PC-9 (cell line): ENCODE results near the gene ZCCHC7. TPM values are rescaled to one million over a fixed set of nuclear protein-coding genes. Genes with fewer than 3 reads are reported as not detected.

ENCODE experiments used
- BruUV-seq: library from RNA; stranded (reverse); fragments of 400-500 nt; replicated peaks from 2 replicates; lab custom pipeline; 2021; lab: Mats Ljungman, UMichigan
- CTCF ChIA-PET: fragments of 300-600 bp; sonication (Branson Sonifier 250); formaldehyde crosslinking; loops from one replicate; lab custom pipeline; 2022; ENCODE audit warnings: antibody characterized with exemption; lab: Charles Lee
- POLR2A ChIA-PET: fragments of 300-600 bp; sonication (Branson Sonifier 250); formaldehyde crosslinking; loops from one replicate; lab custom pipeline; 2022; ENCODE audit warnings: antibody characterized with exemption; ENCODE audit not compliant: unreplicated experiment; lab: Charles Lee
- DNase-seq, 2 experiments: peaks; one replicate each; pipeline versions ENCODE4 v3.0.0 to v3.0.0-alpha.2; 2015 to 2022; ENCODE audit warnings: mixed read lengths in 1 of 2
- H2AFZ ChIP-seq: fragments of 200-600 bp; sonication (generic); 2 replicates; pipeline ENCODE4 v1.8.1; 2017; ENCODE audit warnings: antibody characterized with exemption
- H3F3A ChIP-seq: fragments of 200-600 bp; sonication (generic); 2 replicates; pipeline ENCODE4 v1.8.1; 2017; ENCODE audit warnings: antibody characterized with exemption, mild to moderate bottlenecking, low read depth; ENCODE audit not compliant: insufficient read depth
- H3K27ac ChIP-seq: fragments of 200-600 bp; sonication (generic); 2 replicates; pipeline ENCODE4 v1.6.1; 2016; ENCODE audit warnings: mixed run types
- H3K27me3 ChIP-seq: fragments of 200-600 bp; sonication (generic); 2 replicates; pipeline ENCODE4 v1.6.1; 2016; ENCODE audit warnings: low read depth, mixed run types; ENCODE audit not compliant: insufficient read depth
- H3K36me3 ChIP-seq: fragments of 200-600 bp; sonication (generic); 2 replicates; pipeline ENCODE4 v1.6.1; 2016; ENCODE audit warnings: low read depth, mixed run types
- H3K4me1 ChIP-seq: fragments of 200-600 bp; sonication (generic); replicated peaks from 2 replicates; pipeline ENCODE4 v1.6.1; 2016; ENCODE audit warnings: mixed run types; ENCODE audit not compliant: insufficient read depth
- H3K4me2 ChIP-seq: fragments of 200-600 bp; sonication (generic); 2 replicates; pipeline ENCODE4 v1.6.1; 2017; ENCODE audit warnings: mixed run types
- H3K4me3 ChIP-seq: fragments of 200-600 bp; sonication (generic); 2 replicates; pipeline ENCODE4 v1.6.1; 2016; ENCODE audit warnings: mixed run types
- H3K79me2 ChIP-seq: fragments of 200-600 bp; sonication (generic); 2 replicates; pipeline ENCODE4 v1.6.1; 2017; ENCODE audit warnings: low read depth, mixed run types
- H3K9me2 ChIP-seq: fragments of 200-600 bp; sonication (generic); 2 replicates; pipeline ENCODE4 v1.8.1; 2017; ENCODE audit warnings: mild to moderate bottlenecking; ENCODE audit not compliant: insufficient read depth
- H3K9me3 ChIP-seq: fragments of 200-600 bp; sonication (generic); 2 replicates; pipeline ENCODE4 v1.8.1; 2016; ENCODE audit warnings: low read depth; ENCODE audit not compliant: insufficient read depth
- H4K20me1 ChIP-seq: fragments of 200-600 bp; sonication (generic); 2 replicates; pipeline ENCODE4 v1.8.1; 2017; ENCODE audit not compliant: insufficient read depth
- CTCF ChIP-seq: fragments of 200-600 bp; sonication (generic); conservative IDR thresholded peaks from 2 replicates; pipeline ENCODE4 v1.6.1; 2017; ENCODE audit warnings: mixed run types, antibody characterized with exemption, mild to moderate bottlenecking, moderate library complexity
- EZH2 ChIP-seq: fragments of 200-600 bp; sonication (generic); IDR thresholded peaks from 2 replicates; pipeline ENCODE4 v1.8.0; 2017; ENCODE audit warnings: antibody characterized with exemption, low read depth
- intact Hi-C: fragments of 100-400 bp; cut with micrococcal nuclease; formaldehyde crosslinking; loops from one replicate; pipeline ENCODE4 v1.10.0; 2022; ENCODE audit not compliant: unreplicated experiment
- total RNA-seq: library from RNA; stranded (reverse); gene quantifications from 2 replicates; pipeline ENCODE4 v1.2.3, GENCODE V29; 2021

Gene ZCCHC7
- total RNA-seq, 1 experiment from 2014 or later = 15.9 TPM

- no peak overlapping the region for H3K27ac ChIP-seq
- H4K20me1 ChIP-seq = no peaks in the 10 kb centered on the region
- H3K36me3 ChIP-seq = no peaks in the 10 kb centered on the region
- no peaks in the 10 kb centered on the region for H3K4me1 ChIP-seq
- BruUV-seq = no TSS peak
- no peak for TF ChIP-seq EZH2
- no peak for TF ChIP-seq CTCF
- POLR2A ChIA-PET = no interaction called here
- no peaks in the 10 kb centered on the region for H3K79me2 ChIP-seq
- intact Hi-C loops = no loop called here
- H3K9me3 ChIP-seq = no peaks in the 10 kb centered on the region
- no peak overlapping the region for H3K4me2 ChIP-seq
- CTCF ChIA-PET = no interaction called here
- no peaks in the 10 kb centered on the region for H3K27me3 ChIP-seq
- H3K9me2 ChIP-seq = no peaks in the 10 kb centered on the region
- DNase-seq = no peak
- no peak overlapping the region for H3K4me3 ChIP-seq
- H2AFZ ChIP-seq = no peak overlapping the region
- H3F3A ChIP-seq = no peaks in the 10 kb centered on the region
These were observed 257.6 kb downstream of the ZCCHC7 start for GRCh38 chr9:37377688-37378612.

GRCh38 chr9:37378613-37379004, 258.2 kb downstream of the ZCCHC7 start:
- Histone ChIP-seq H3F3A (no peaks in the 10 kb centered on the region), H2AFZ (no peak overlapping the region), H3K27me3 (no peaks in the 10 kb centered on the region), H3K27ac (no peak overlapping the region), H3K4me2 (no peak overlapping the region), H3K36me3 (no peaks in the 10 kb centered on the region), H3K79me2 (no peaks in the 10 kb centered on the region), H3K9me3 (no peaks in the 10 kb centered on the region), H4K20me1 (no peaks in the 10 kb centered on the region), H3K4me3 (no peak overlapping the region), H3K9me2 (no peaks in the 10 kb centered on the region), H3K4me1 (no peaks in the 10 kb centered on the region)
- ChIA-PET CTCF (no interaction called here), POLR2A (no interaction called here)
- DNase-seq = no peak
- intact Hi-C loops = no loop called here
- TF ChIP-seq EZH2 = no peak
- TF ChIP-seq CTCF = no peak
- BruUV-seq = no TSS peak

GRCh38 chr9:37379835-37380234, 259.5 kb downstream of the ZCCHC7 start:
- ChIA-PET CTCF (no interaction called here), POLR2A (no interaction called here)
- Histone ChIP-seq H3K4me2 (no peak overlapping the region), H3K27me3 (no peaks in the 10 kb centered on the region), H3K4me1 (no peaks in the 10 kb centered on the region), H3K36me3 (no peaks in the 10 kb centered on the region), H4K20me1 (no peaks in the 10 kb centered on the region), H2AFZ (no peak overlapping the region), H3K9me3 (no peaks in the 10 kb centered on the region), H3K9me2 (no peaks in the 10 kb centered on the region), H3K27ac (no peak overlapping the region), H3F3A (no peaks in the 10 kb centered on the region), H3K79me2 (no peaks in the 10 kb centered on the region), H3K4me3 (no peak overlapping the region)
- no TSS peak for BruUV-seq
- intact Hi-C loops = no loop called here
- no peak for TF ChIP-seq CTCF
- TF ChIP-seq EZH2 = no peak
- no peak for DNase-seq
